ENCODE results near the gene C5orf22. TPM values are rescaled to one million over a fixed set of nuclear protein-coding genes. Genes with fewer than 3 reads are reported as not detected.
A peak's percentile ranks its signal among the peaks of the same experiment; 100 is the strongest.

Gene C5orf22
- total and polyA plus RNA-seq, 9 donors: 5.1 to 20.8 (median 15.2) TPM

DNA sequence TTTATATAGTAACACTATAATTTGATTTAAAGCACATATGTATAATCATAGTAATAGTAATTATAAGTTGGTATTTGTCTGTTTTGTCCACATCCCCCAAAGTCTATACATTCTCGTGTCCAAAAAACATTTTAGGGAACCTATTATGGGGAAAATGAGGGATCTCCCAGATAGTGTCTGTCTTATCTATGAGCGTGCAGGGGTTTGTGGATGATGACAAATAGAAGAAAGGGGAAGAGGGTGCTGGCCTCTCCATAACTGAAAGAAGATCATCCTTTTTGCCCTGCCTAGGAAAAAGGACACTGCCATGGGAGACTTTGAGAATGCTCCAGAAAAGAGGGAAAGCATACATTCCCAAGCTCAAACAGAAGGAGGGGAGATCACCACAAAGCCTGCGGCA, 45.3 kb downstream of the C5orf22 start:
- no peak overlapping the region for H3K4me3 ChIP-seq
- intact Hi-C loops (cut with DNase I): no loop called here
- no peaks in the 10 kb centered on the region for H3K4me1 ChIP-seq (ENCODE audit: insufficient read depth)
- 84 to 87% (median 86%) methylated on average over 3 of the region's 3 CpGs for WGBS, 3 donors
- no peaks in the 10 kb centered on the region for H3K27me3 ChIP-seq
- H3K9me3 ChIP-seq: no peaks in the 10 kb centered on the region
- H3K27ac ChIP-seq: no peak overlapping the region
- no peak for DNase-seq
- TF ChIP-seq EP300 (IDR thresholded peaks at IDR 0.05) (no peak), POLR2A (IDR thresholded peaks at IDR 0.05) (no peak), CTCF (IDR thresholded peaks at IDR 0.05) (no peak)
- H3K36me3 ChIP-seq: no peaks in the 10 kb centered on the region

DNA sequence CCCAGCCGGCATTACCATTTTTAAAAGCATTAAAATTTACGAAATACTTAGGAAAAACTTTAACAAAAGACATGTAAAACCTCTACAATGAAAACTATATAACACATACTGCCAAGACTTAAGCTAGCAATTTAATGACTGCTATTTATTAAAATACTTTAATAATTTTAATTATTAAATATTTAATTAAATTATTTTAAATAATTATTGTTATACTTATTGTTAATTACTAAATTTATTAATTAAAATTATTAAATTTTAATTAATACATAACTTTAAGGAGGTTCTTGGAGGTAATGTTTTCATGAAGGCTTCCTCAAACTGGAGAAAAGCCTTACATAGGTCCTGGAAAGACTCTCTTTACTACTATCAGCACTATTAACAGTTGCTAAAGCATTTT, 47.5 kb downstream of the C5orf22 start:
- WGBS, 3 donors: 91 to 97% (median 95%) methylated on average over 2 of the region's 2 CpGs
- no peaks in the 10 kb centered on the region for H3K36me3 ChIP-seq
- no peaks in the 10 kb centered on the region for H3K4me1 ChIP-seq (ENCODE audit: insufficient read depth)
- DNase-seq: no peak
- intact Hi-C loops (cut with DNase I): no loop called here
- H3K27me3 ChIP-seq: no peaks in the 10 kb centered on the region
- TF ChIP-seq CTCF (IDR thresholded peaks at IDR 0.05): no peak
- no peaks in the 10 kb centered on the region for H3K9me3 ChIP-seq
- no peak overlapping the region for H3K4me3 ChIP-seq
- no peak overlapping the region for H3K27ac ChIP-seq

DNA sequence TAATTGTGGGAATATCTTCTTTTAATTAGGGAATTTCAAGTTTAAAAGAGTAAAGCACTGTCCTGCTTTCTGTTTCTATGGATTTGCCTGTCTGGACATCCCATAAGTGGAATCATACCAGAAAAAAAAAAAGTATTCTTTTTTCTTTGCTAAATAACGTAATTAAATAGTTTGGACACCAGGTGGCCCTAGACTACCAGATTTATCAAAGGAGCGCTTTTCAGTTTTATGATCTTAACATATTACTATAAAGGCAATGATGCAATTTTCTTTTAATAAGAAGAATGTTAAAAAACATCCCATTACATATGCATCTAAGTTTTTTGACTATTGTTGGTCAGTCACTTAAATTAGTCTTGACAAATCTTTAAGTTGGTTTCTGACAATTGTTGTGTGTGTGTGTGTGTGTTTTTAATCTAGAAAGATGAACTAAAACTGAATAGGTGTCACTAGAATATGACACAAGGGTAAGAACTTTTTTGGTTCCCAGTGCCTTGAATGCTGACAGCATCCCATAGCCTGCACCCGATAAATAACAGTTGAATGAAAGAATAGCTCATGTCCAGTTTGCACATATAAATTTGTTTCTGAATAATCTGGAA, 49.5 kb downstream of the C5orf22 start:
- Histone ChIP-seq H3K36me3 (no peaks in the 10 kb centered on the region), H3K4me1 (ENCODE audit: insufficient read depth) (no peaks in the 10 kb centered on the region), H3K9me3 (no peaks in the 10 kb centered on the region), H3K27ac (no peak overlapping the region), H3K4me3 (no peak overlapping the region), H3K27me3 (no peaks in the 10 kb centered on the region)
- no peak for TF ChIP-seq POLR2A (IDR thresholded peaks at IDR 0.05)
- no peak for TF ChIP-seq EP300 (IDR thresholded peaks at IDR 0.05)
- TF ChIP-seq CTCF (IDR thresholded peaks at IDR 0.05): peak; percentile 24 to 47 (median 38)
- 25 to 30% (median 26%) methylated on average over 3 of the region's 3 CpGs for WGBS, 3 donors
- DNase-seq: no peak
- intact Hi-C loops (cut with DNase I): loop anchor here (5.0 to 10.0 kb wide), 4 partner anchors 226 to 513 kb away; no protein-coding TSS in a partner anchor

GRCh38 chr5:31583129-31583528, 51.0 kb downstream of the C5orf22 start:
- no peak for TF ChIP-seq POLR2A (IDR thresholded peaks at IDR 0.05)
- TF ChIP-seq EP300 (IDR thresholded peaks at IDR 0.05): no peak
- no peak for TF ChIP-seq CTCF (IDR thresholded peaks at IDR 0.05)
- no peak overlapping the region for H3K4me3 ChIP-seq

More at GRCh38 chr5:31583129-31583528, 51.0 kb downstream of the C5orf22 start:
- WGBS, 3 donors: 91 to 98% (median 94%) methylated on average over 2 of the region's 2 CpGs
- DNase-seq: no peak
- Histone ChIP-seq H3K27ac (no peak overlapping the region), H3K4me1 (ENCODE audit: insufficient read depth) (no peaks in the 10 kb centered on the region), H3K9me3 (no peaks in the 10 kb centered on the region), H3K27me3 (no peaks in the 10 kb centered on the region), H3K36me3 (no peaks in the 10 kb centered on the region)
- intact Hi-C loops (cut with DNase I): loop anchor here (5.0 to 10.0 kb wide), 4 partner anchors 224 to 512 kb away; no protein-coding TSS in a partner anchor

All from ovary (tissue), 9 donors.